ENCODE results near the gene DNMBP. TPM values are rescaled to one million over a fixed set of nuclear protein-coding genes. Genes with fewer than 3 reads are reported as not detected.

Gene DNMBP
- total RNA-seq, 2 experiments from 2014 or later, result 2.2 to 2.3 TPM

- H3K36me3 Mint-ChIP-seq, result no peaks in the 10 kb centered on the region
- H3K27ac Mint-ChIP-seq, result no peak overlapping the region
- no peak for DNase-seq
- H3K9me3 Mint-ChIP-seq, result no peaks in the 10 kb centered on the region
- peaks cover 9% of the 10 kb centered on the region for H3K4me1 Mint-ChIP-seq
- no peak overlapping the region for H3K4me3 Mint-ChIP-seq
- no peaks in the 10 kb centered on the region for H3K27me3 Mint-ChIP-seq
Measured at GRCh38 chr10:99983280-99983988, 26.3 kb downstream of the DNMBP start.

- H3K9me3 Mint-ChIP-seq, result no peaks in the 10 kb centered on the region
- no peaks in the 10 kb centered on the region for H3K27me3 Mint-ChIP-seq
- no peak overlapping the region for H3K4me3 Mint-ChIP-seq
- peaks cover 9% of the 10 kb centered on the region for H3K4me1 Mint-ChIP-seq
- no peak for DNase-seq
- no peaks in the 10 kb centered on the region for H3K36me3 Mint-ChIP-seq
- H3K27ac Mint-ChIP-seq, result no peak overlapping the region
Measured at GRCh38 chr10:99982728-99983127, 27.0 kb downstream of the DNMBP start.

GRCh38 chr10:99981581-99982199, 28.1 kb downstream of the DNMBP start:
- H3K27me3 Mint-ChIP-seq, result no peaks in the 10 kb centered on the region
- H3K36me3 Mint-ChIP-seq, result no peaks in the 10 kb centered on the region
- H3K27ac Mint-ChIP-seq, result no peak overlapping the region
- no peak overlapping the region for H3K4me3 Mint-ChIP-seq
- DNase-seq, result no peak
- peaks cover 9% of the 10 kb centered on the region for H3K4me1 Mint-ChIP-seq
- no peaks in the 10 kb centered on the region for H3K9me3 Mint-ChIP-seq

GRCh38 chr10:99979066-99979685, 30.6 kb downstream of the DNMBP start:
- no peak overlapping the region for H3K27ac Mint-ChIP-seq
- no peaks in the 10 kb centered on the region for H3K27me3 Mint-ChIP-seq
- H3K9me3 Mint-ChIP-seq, result no peaks in the 10 kb centered on the region
- H3K4me1 Mint-ChIP-seq, result peaks cover 10% of the 10 kb centered on the region
- no peak overlapping the region for H3K4me3 Mint-ChIP-seq
- H3K36me3 Mint-ChIP-seq, result no peaks in the 10 kb centered on the region
- no peak for DNase-seq

GRCh38 chr10:99977916-99978315, 31.8 kb downstream of the DNMBP start:
- Mint-ChIP-seq H3K9me3 (no peaks in the 10 kb centered on the region), H3K27ac (no peak overlapping the region), H3K4me1 (peaks cover 6% of the 10 kb centered on the region)

GRCh38 chr10:99976886-99977665, 32.7 kb downstream of the DNMBP start:
- Mint-ChIP-seq H3K27me3 (no peaks in the 10 kb centered on the region), H3K36me3 (no peaks in the 10 kb centered on the region), H3K4me1 (peaks cover 6% of the 10 kb centered on the region), H3K4me3 (no peak overlapping the region), H3K9me3 (no peaks in the 10 kb centered on the region), H3K27ac (no peak overlapping the region)
- DNase-seq, result no peak

More at GRCh38 chr10:99977916-99978315, 31.8 kb downstream of the DNMBP start:
- no peak for DNase-seq
- no peaks in the 10 kb centered on the region for H3K27me3 Mint-ChIP-seq
- no peaks in the 10 kb centered on the region for H3K36me3 Mint-ChIP-seq
- no peak overlapping the region for H3K4me3 Mint-ChIP-seq

GRCh38 chr10:99975942-99976809, 33.6 kb downstream of the DNMBP start:
- Mint-ChIP-seq H3K27me3 (no peaks in the 10 kb centered on the region), H3K4me1 (peaks cover 6% of the 10 kb centered on the region), H3K36me3 (no peaks in the 10 kb centered on the region), H3K27ac (no peak overlapping the region), H3K4me3 (no peak overlapping the region), H3K9me3 (no peaks in the 10 kb centered on the region)
- no peak for DNase-seq

GRCh38 chr10:99975106-99975829, 34.5 kb downstream of the DNMBP start:
- H3K27ac Mint-ChIP-seq, result no peak overlapping the region
- DNase-seq, result no peak
- peaks cover 2% of the 10 kb centered on the region for H3K36me3 Mint-ChIP-seq
- peaks cover 4% of the 10 kb centered on the region for H3K4me1 Mint-ChIP-seq
- no peak overlapping the region for H3K4me3 Mint-ChIP-seq
- H3K9me3 Mint-ChIP-seq, result no peaks in the 10 kb centered on the region
- no peaks in the 10 kb centered on the region for H3K27me3 Mint-ChIP-seq

- Mint-ChIP-seq H3K36me3 (peaks cover 3% of the 10 kb centered on the region), H3K9me3 (no peaks in the 10 kb centered on the region), H3K4me3 (no peak overlapping the region), H3K4me1 (peaks cover 4% of the 10 kb centered on the region), H3K27me3 (no peaks in the 10 kb centered on the region), H3K27ac (no peak overlapping the region)
- DNase-seq, result no peak
Measured at GRCh38 chr10:99973190-99973589, 36.6 kb downstream of the DNMBP start.

- Mint-ChIP-seq H3K36me3 (peaks cover 3% of the 10 kb centered on the region), H3K4me3 (no peak overlapping the region), H3K4me1 (peaks cover 2% of the 10 kb centered on the region), H3K27me3 (no peaks in the 10 kb centered on the region), H3K9me3 (no peaks in the 10 kb centered on the region), H3K27ac (no peak overlapping the region)
- no peak for DNase-seq
Measured at GRCh38 chr10:99967961-99968360, 41.8 kb downstream of the DNMBP start.

GRCh38 chr10:99966306-99966705, 43.4 kb downstream of the DNMBP start:
- DNase-seq, result no peak
- Mint-ChIP-seq H3K4me1 (peaks cover 2% of the 10 kb centered on the region), H3K4me3 (no peak overlapping the region), H3K36me3 (peaks cover 3% of the 10 kb centered on the region), H3K27me3 (no peaks in the 10 kb centered on the region), H3K9me3 (no peaks in the 10 kb centered on the region), H3K27ac (no peak overlapping the region)

- Mint-ChIP-seq H3K4me1 (peaks cover 2% of the 10 kb centered on the region), H3K27me3 (no peaks in the 10 kb centered on the region), H3K36me3 (peaks cover 3% of the 10 kb centered on the region), H3K27ac (no peak overlapping the region), H3K9me3 (no peaks in the 10 kb centered on the region), H3K4me3 (no peak overlapping the region)
- DNase-seq, result no peak
Measured at GRCh38 chr10:99965700-99966099, 44.0 kb downstream of the DNMBP start.

- H3K4me3 Mint-ChIP-seq, result no peak overlapping the region
- no peaks in the 10 kb centered on the region for H3K27me3 Mint-ChIP-seq
- H3K9me3 Mint-ChIP-seq, result no peaks in the 10 kb centered on the region
- no peak overlapping the region for H3K27ac Mint-ChIP-seq
- H3K36me3 Mint-ChIP-seq, result no peaks in the 10 kb centered on the region
- DNase-seq, result no peak
- peaks cover 2% of the 10 kb centered on the region for H3K4me1 Mint-ChIP-seq
Measured at GRCh38 chr10:99964791-99965190, 45.0 kb downstream of the DNMBP start.
